DOHH2 (cell line): ENCODE measurements around the gene CD177.
"Not testable (repeated sequence)": the region's sequence is repeated elsewhere in the genome, so short reads cannot be mapped to it uniquely, and the experiment has no call there.

Experiments
- CTCF ChIP-seq: fragments of 200-600 bp; sonication (generic); IDR thresholded peaks from one replicate; pipeline ENCODE4 v1.5.1; 2014; ENCODE audit warnings: antibody characterized with exemption, mild to moderate bottlenecking, low read depth, low read length; ENCODE audit not compliant: poor library complexity, severe bottlenecking
- EZH2phosphoT487 ChIP-seq: fragments of 200-600 bp; sonication (generic); IDR thresholded peaks from 2 replicates; pipeline ENCODE4 v1.6.1; 2017; ENCODE audit warnings: borderline replicate concordance, mild to moderate bottlenecking, antibody characterized with exemption, low read length, moderate library complexity, mixed read lengths

- TF ChIP-seq EZH2phosphoT487, CTCF: not testable (repeated sequence)
Observed at GRCh38 chr19:43341098-43341497, 12.4 kb upstream of the CD177 start.
